Smooth muscle cell (in vitro differentiated cells): ENCODE data around the gene DNAJB6. TPM values are rescaled to one million over a fixed set of nuclear protein-coding genes. Genes with fewer than 3 reads are reported as not detected.

Experiments
- DNase-seq: peaks from one replicate; lab custom pipeline; 2025; ENCODE audit not compliant: unreplicated experiment; lab: John Stamatoyannopoulos, UW
- H2AFZ ChIP-seq: fragments of 200-600 bp; sonication (generic); 2 replicates; pipeline ENCODE4 v1.6.0; 2016; ENCODE audit warnings: antibody characterized with exemption, low read depth, mild to moderate bottlenecking
- H3F3A ChIP-seq: fragments of 200-600 bp; sonication (generic); 2 replicates; pipeline ENCODE4 v1.6.0; 2017; ENCODE audit warnings: antibody characterized with exemption, low read depth
- H3K27ac ChIP-seq: fragments of 200-600 bp; sonication (generic); 2 replicates; pipeline ENCODE4 v1.5.1; 2016; ENCODE audit warnings: low read depth, mild to moderate bottlenecking
- H3K27me3 ChIP-seq: fragments of 200-600 bp; sonication (generic); 2 replicates; pipeline ENCODE4 v1.6.1; 2016; ENCODE audit warnings: low read depth, mild to moderate bottlenecking
- H3K36me3 ChIP-seq: fragments of 200-600 bp; sonication (generic); 2 replicates; pipeline ENCODE4 v1.5.1; 2016; ENCODE audit warnings: low read depth
- H3K4me1 ChIP-seq: fragments of 200-600 bp; sonication (generic); 2 replicates; pipeline ENCODE4 v1.5.1; 2016; ENCODE audit warnings: low read depth
- H3K4me2 ChIP-seq: fragments of 200-600 bp; sonication (generic); 2 replicates; pipeline ENCODE4 v1.6.0; 2016; ENCODE audit warnings: mild to moderate bottlenecking
- H3K4me3 ChIP-seq: fragments of 200-600 bp; sonication (generic); 2 replicates; pipeline ENCODE4 v1.5.1; 2016; ENCODE audit warnings: mild to moderate bottlenecking
- H3K79me2 ChIP-seq: fragments of 200-600 bp; sonication (generic); 2 replicates; pipeline ENCODE4 v1.6.0; 2016; ENCODE audit warnings: low read depth, mild to moderate bottlenecking
- H3K9ac ChIP-seq: fragments of 200-600 bp; sonication (generic); 2 replicates; pipeline ENCODE4 v1.6.0; 2016; ENCODE audit warnings: low read depth
- H3K9me3 ChIP-seq: fragments of 200-600 bp; sonication (generic); replicated peaks from 2 replicates; pipeline ENCODE4 v1.5.1; 2016; ENCODE audit warnings: low read depth
- H4K20me1 ChIP-seq: fragments of 200-600 bp; sonication (generic); 2 replicates; pipeline ENCODE4 v1.6.0; 2016; ENCODE audit warnings: low read depth
- CTCF ChIP-seq: fragments of 200-600 bp; sonication (generic); IDR thresholded peaks from 2 replicates; pipeline ENCODE4 v1.5.1; 2017; ENCODE audit warnings: borderline replicate concordance, mild to moderate bottlenecking, antibody characterized with exemption; ENCODE audit not compliant: insufficient read depth, poor library complexity, severe bottlenecking
- WGBS: methylation state at CpG from one replicate; pipeline ENCODE4 v1.1.7; 2016; ENCODE audit warnings: low lambda C conversion rate; 5-methylcytosine and 5-hydroxymethylcytosine counted together
- polyA plus RNA-seq: library from polyadenylated mRNA; unstranded; fragments of >200 nt; fragmentation: Nextera tagmentation; extraction: Ambion mirVana; gene quantifications from 2 replicates; pipeline ENCODE4 v1.2.1, GENCODE V29; 2016
- total RNA-seq: library from RNA; depleted of rRNA; stranded (reverse); fragments of >200 nt; gene quantifications from 2 replicates; pipeline ENCODE4 v1.2.3, GENCODE V29; 2014

DNAJB6 gene
- total and polyA plus RNA-seq, 2 experiments from 2014 or later, result 103 to 104 TPM

- no peak overlapping the region for H3K9ac ChIP-seq
- peaks cover 7% of the 10 kb centered on the region for H3K27me3 ChIP-seq
- H2AFZ ChIP-seq, result no peak overlapping the region
- no peak overlapping the region for H3K27ac ChIP-seq
- no peaks in the 10 kb centered on the region for H3K36me3 ChIP-seq
- no peak overlapping the region for H3K4me2 ChIP-seq
- no peak for TF ChIP-seq CTCF
- no peaks in the 10 kb centered on the region for H3K79me2 ChIP-seq
- 84% methylated on average over 30 of the region's 30 CpGs for WGBS
- no peak for DNase-seq
- H3K9me3 ChIP-seq, result no peaks in the 10 kb centered on the region
- no peaks in the 10 kb centered on the region for H3K4me1 ChIP-seq
- no peaks in the 10 kb centered on the region for H4K20me1 ChIP-seq
- H3F3A ChIP-seq, result no peaks in the 10 kb centered on the region
- no peak overlapping the region for H3K4me3 ChIP-seq
Observed at GRCh38 chr7:157464971-157465886, 128.4 kb downstream of the DNAJB6 start.

GRCh38 chr7:157465891-157466866, 129.4 kb downstream of the DNAJB6 start:
- no peak overlapping the region for H2AFZ ChIP-seq
- H3K4me3 ChIP-seq, result no peak overlapping the region
- TF ChIP-seq CTCF, result no peak
- H3K27ac ChIP-seq, result no peak overlapping the region
- no peak for DNase-seq
- H3F3A ChIP-seq, result no peaks in the 10 kb centered on the region
- no peaks in the 10 kb centered on the region for H3K79me2 ChIP-seq
- WGBS, result 91% methylated on average over 41 of the region's 41 CpGs
- H3K9ac ChIP-seq, result no peak overlapping the region
- H3K9me3 ChIP-seq, result no peaks in the 10 kb centered on the region
- no peaks in the 10 kb centered on the region for H3K36me3 ChIP-seq
- H3K27me3 ChIP-seq, result peaks cover 7% of the 10 kb centered on the region
- no peaks in the 10 kb centered on the region for H3K4me1 ChIP-seq
- no peak overlapping the region for H3K4me2 ChIP-seq
- no peaks in the 10 kb centered on the region for H4K20me1 ChIP-seq

GRCh38 chr7:157466867-157467261, 130.1 kb downstream of the DNAJB6 start:
- H3K36me3 ChIP-seq, result no peaks in the 10 kb centered on the region
- no peak overlapping the region for H3K4me2 ChIP-seq
- no peaks in the 10 kb centered on the region for H3K4me1 ChIP-seq
- H3K4me3 ChIP-seq, result no peak overlapping the region
- no peak for DNase-seq
- no peaks in the 10 kb centered on the region for H4K20me1 ChIP-seq
- H3K27me3 ChIP-seq, result peaks cover 7% of the 10 kb centered on the region
- H2AFZ ChIP-seq, result no peak overlapping the region
- WGBS, result 73% methylated on average over 12 of the region's 12 CpGs
- H3K27ac ChIP-seq, result no peak overlapping the region
- H3F3A ChIP-seq, result no peaks in the 10 kb centered on the region
- no peaks in the 10 kb centered on the region for H3K79me2 ChIP-seq
- no peak for TF ChIP-seq CTCF
- H3K9me3 ChIP-seq, result no peaks in the 10 kb centered on the region
- H3K9ac ChIP-seq, result no peak overlapping the region

Other genes starting within 250 kb of the DNAJB6 start
- gene UBE3C, start 198.1 kb upstream of the DNAJB6 start, total RNA-seq, result 43.1 and 48.0 TPM in 2 replicates
- gene UBE3C, start 198.1 kb upstream of the DNAJB6 start, polyA plus RNA-seq, result 16.3 and 19.5 TPM in 2 replicates